ENCODE results near the gene PRAMEF1.
"Not testable (repeated sequence)": the region's sequence is repeated elsewhere in the genome, so short reads cannot be mapped to it uniquely, and the experiment has no call there.

The PRAMEF1 gene

DNA sequence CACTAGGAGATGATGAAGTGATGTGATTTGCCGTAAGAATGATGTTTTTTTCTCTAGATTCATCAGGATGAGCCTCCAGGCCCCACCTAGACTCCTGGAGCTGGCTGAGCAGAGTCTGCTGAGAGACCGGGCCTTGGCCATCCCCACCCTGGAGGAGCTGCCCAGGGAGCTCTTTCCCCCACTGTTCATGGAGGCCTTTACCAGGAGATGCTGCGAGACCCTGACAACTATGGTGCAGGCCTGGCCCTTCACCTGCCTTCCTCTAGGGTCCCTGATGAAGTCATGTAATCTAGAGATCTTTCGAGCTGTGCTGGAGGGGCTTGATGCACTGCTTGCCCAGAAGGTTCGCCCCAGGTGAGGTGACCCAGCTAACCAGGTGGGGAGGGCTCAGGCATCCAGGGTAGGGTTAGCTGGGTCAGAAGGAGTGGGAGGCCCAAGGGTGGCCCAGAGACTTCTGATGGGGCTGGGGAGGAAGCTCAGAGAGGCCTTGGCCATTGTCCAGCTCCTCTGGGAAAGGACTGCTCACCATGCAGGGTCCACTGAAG, 16.3 kb upstream of the PRAMEF1 start:
- Histone ChIP-seq H3K36me3 (ENCODE audit: control insufficient read depth in 4 of 4, insufficient read depth in 4 of 4, low read length in 3 of 4) (no peaks in the 10 kb centered on the region), H3K4me3 (ENCODE audit: control insufficient read depth in 1 of 7, extremely low read depth in 1 of 7, insufficient read depth in 4 of 7, low read depth in 2 of 7, low read length in 6 of 7) (no peak overlapping the region), H3K27ac (ENCODE audit: insufficient read depth in 1 of 2, low read depth in 1 of 2, low read length in 2 of 2, poor library complexity in 1 of 2, severe bottlenecking in 2 of 2) (no peak overlapping the region), H3K4me1 (ENCODE audit: control extremely low read depth in 1 of 4, control insufficient read depth in 4 of 4, insufficient read depth in 4 of 4, low read length in 3 of 4) (no peaks in the 10 kb centered on the region), H3K27me3 (replicated peaks in 2 of 5; ENCODE audit: control insufficient read depth in 4 of 5, insufficient read depth in 5 of 5, low read length in 4 of 5) (peaks cover 0 to 16% (median 0%) of the 10 kb centered on the region in 5 experiments), H3K9me3 (ENCODE audit: control extremely low read depth in 1 of 5, control insufficient read depth in 4 of 5, insufficient read depth in 2 of 5, low read depth in 1 of 5, low read length in 4 of 5) (peaks cover 0 to 3% (median 0%) of the 10 kb centered on the region in 5 experiments)
- ChIA-PET POLR2A (no interaction called here), CTCF (no interaction called here)
- DNase-seq = no peak
- WGBS (ENCODE audit: insufficient coverage) = 90% methylated on average over 4 of the region's 5 CpGs

- peaks cover 0 to 10% (median 0%) of the 10 kb centered on the region in 5 experiments for H3K27me3 ChIP-seq (replicated peaks in 2 of 5; ENCODE audit: control insufficient read depth in 4 of 5, insufficient read depth in 5 of 5, low read length in 4 of 5)
- POLR2A ChIA-PET = no interaction called here
- WGBS (ENCODE audit: insufficient coverage) = 85% methylated on average over 4 of the region's 8 CpGs
These were observed 15.8 kb upstream of the PRAMEF1 start for GRCh38 chr1:12775443-12775842.

GRCh38 chr1:12776801-12777557, 14.2 kb upstream of the PRAMEF1 start:
- DNase-seq = no peak
- no peak overlapping the region for H3K27ac ChIP-seq (ENCODE audit: insufficient read depth in 1 of 2, low read depth in 1 of 2, low read length in 2 of 2, poor library complexity in 1 of 2, severe bottlenecking in 2 of 2)
- peaks cover 0 to 2% (median 0%) of the 10 kb centered on the region in 5 experiments for H3K27me3 ChIP-seq (replicated peaks in 2 of 5; ENCODE audit: control insufficient read depth in 4 of 5, insufficient read depth in 5 of 5, low read length in 4 of 5)
- ChIA-PET CTCF (no interaction called here), POLR2A (no interaction called here)
- H3K9me3 ChIP-seq (ENCODE audit: control extremely low read depth in 1 of 5, control insufficient read depth in 4 of 5, insufficient read depth in 2 of 5, low read depth in 1 of 5, low read length in 4 of 5) = peaks cover 0 to 3% (median 0%) of the 10 kb centered on the region in 5 experiments
- no peak overlapping the region for H3K4me3 ChIP-seq (ENCODE audit: control insufficient read depth in 1 of 7, extremely low read depth in 1 of 7, insufficient read depth in 4 of 7, low read depth in 2 of 7, low read length in 6 of 7)
- WGBS (ENCODE audit: insufficient coverage) = 96% methylated on average over 12 of the region's 15 CpGs
- no peaks in the 10 kb centered on the region for H3K36me3 ChIP-seq (ENCODE audit: control insufficient read depth in 4 of 4, insufficient read depth in 4 of 4, low read length in 3 of 4)
- no peaks in the 10 kb centered on the region for H3K4me1 ChIP-seq (ENCODE audit: control extremely low read depth in 1 of 4, control insufficient read depth in 4 of 4, insufficient read depth in 4 of 4, low read length in 3 of 4)

More at GRCh38 chr1:12775443-12775842, 15.8 kb upstream of the PRAMEF1 start:
- Histone ChIP-seq H3K4me3 (ENCODE audit: control insufficient read depth in 1 of 7, extremely low read depth in 1 of 7, insufficient read depth in 4 of 7, low read depth in 2 of 7, low read length in 6 of 7) (no peak overlapping the region), H3K4me1 (ENCODE audit: control extremely low read depth in 1 of 4, control insufficient read depth in 4 of 4, insufficient read depth in 4 of 4, low read length in 3 of 4) (no peaks in the 10 kb centered on the region), H3K9me3 (ENCODE audit: control extremely low read depth in 1 of 5, control insufficient read depth in 4 of 5, insufficient read depth in 2 of 5, low read depth in 1 of 5, low read length in 4 of 5) (peaks cover 0 to 3% (median 0%) of the 10 kb centered on the region in 5 experiments), H3K36me3 (ENCODE audit: control insufficient read depth in 4 of 4, insufficient read depth in 4 of 4, low read length in 3 of 4) (no peaks in the 10 kb centered on the region), H3K27ac (ENCODE audit: insufficient read depth in 1 of 2, low read depth in 1 of 2, low read length in 2 of 2, poor library complexity in 1 of 2, severe bottlenecking in 2 of 2) (no peak overlapping the region)
- CTCF ChIA-PET = no interaction called here
- no peak for DNase-seq

DNA sequence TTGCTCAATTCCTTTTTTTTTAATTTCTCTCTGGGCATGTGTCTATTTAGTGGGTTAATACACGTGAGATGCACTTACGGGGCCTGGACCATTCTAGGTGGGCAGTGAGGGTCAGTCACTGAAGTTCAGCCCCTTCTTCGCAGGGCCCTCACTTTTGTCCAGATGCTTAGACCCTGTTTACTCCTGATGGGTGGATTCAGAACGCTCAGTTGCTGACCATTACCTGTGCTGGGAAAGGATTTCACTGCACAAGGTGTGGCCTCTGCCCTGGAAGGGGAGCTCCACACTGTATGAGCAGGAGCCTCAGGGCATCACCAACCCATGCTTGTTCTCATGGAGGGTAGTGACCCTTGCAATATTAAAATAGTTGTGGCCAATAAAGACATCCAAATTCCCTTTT, 13.1 kb upstream of the PRAMEF1 start:
- Histone ChIP-seq H3K4me1 (ENCODE audit: control extremely low read depth in 1 of 4, control insufficient read depth in 4 of 4, insufficient read depth in 4 of 4, low read length in 3 of 4) (no peaks in the 10 kb centered on the region), H3K27me3 (replicated peaks in 2 of 5; ENCODE audit: control insufficient read depth in 4 of 5, insufficient read depth in 5 of 5, low read length in 4 of 5) (peaks cover 0 to 2% (median 0%) of the 10 kb centered on the region in 5 experiments), H3K9me3 (ENCODE audit: control extremely low read depth in 1 of 5, control insufficient read depth in 4 of 5, insufficient read depth in 2 of 5, low read depth in 1 of 5, low read length in 4 of 5) (peaks cover 0 to 3% (median 0%) of the 10 kb centered on the region in 5 experiments), H3K4me3 (ENCODE audit: control insufficient read depth in 1 of 7, extremely low read depth in 1 of 7, insufficient read depth in 4 of 7, low read depth in 2 of 7, low read length in 6 of 7) (no peak overlapping the region), H3K27ac (ENCODE audit: insufficient read depth in 1 of 2, low read depth in 1 of 2, low read length in 2 of 2, poor library complexity in 1 of 2, severe bottlenecking in 2 of 2) (no peak overlapping the region), H3K36me3 (ENCODE audit: control insufficient read depth in 4 of 4, insufficient read depth in 4 of 4, low read length in 3 of 4) (no peaks in the 10 kb centered on the region)
- no peak for DNase-seq
- ChIA-PET CTCF (no interaction called here), POLR2A (no interaction called here)
- WGBS (ENCODE audit: insufficient coverage) = 93% methylated on average over 4 of the region's 4 CpGs

GRCh38 chr1:12778907-12779306, 12.3 kb upstream of the PRAMEF1 start:
- 93% methylated on average over 4 of the region's 6 CpGs for WGBS (ENCODE audit: insufficient coverage)
- CTCF ChIA-PET = no interaction called here
- no peak for DNase-seq
- POLR2A ChIA-PET = no interaction called here
- Histone ChIP-seq H3K9me3 (ENCODE audit: control extremely low read depth in 1 of 5, control insufficient read depth in 4 of 5, insufficient read depth in 2 of 5, low read depth in 1 of 5, low read length in 4 of 5) (peaks cover 0 to 2% (median 0%) of the 10 kb centered on the region in 5 experiments), H3K27ac (ENCODE audit: insufficient read depth in 1 of 2, low read depth in 1 of 2, low read length in 2 of 2, poor library complexity in 1 of 2, severe bottlenecking in 2 of 2) (no peak overlapping the region), H3K27me3 (replicated peaks in 2 of 5; ENCODE audit: control insufficient read depth in 4 of 5, insufficient read depth in 5 of 5, low read length in 4 of 5) (peaks cover 0 to 2% (median 0%) of the 10 kb centered on the region in 5 experiments), H3K4me3 (ENCODE audit: control insufficient read depth in 1 of 7, extremely low read depth in 1 of 7, insufficient read depth in 4 of 7, low read depth in 2 of 7, low read length in 6 of 7) (no peak overlapping the region), H3K4me1 (ENCODE audit: control extremely low read depth in 1 of 4, control insufficient read depth in 4 of 4, insufficient read depth in 4 of 4, low read length in 3 of 4) (no peaks in the 10 kb centered on the region), H3K36me3 (ENCODE audit: control insufficient read depth in 4 of 4, insufficient read depth in 4 of 4, low read length in 3 of 4) (no peaks in the 10 kb centered on the region)

DNA sequence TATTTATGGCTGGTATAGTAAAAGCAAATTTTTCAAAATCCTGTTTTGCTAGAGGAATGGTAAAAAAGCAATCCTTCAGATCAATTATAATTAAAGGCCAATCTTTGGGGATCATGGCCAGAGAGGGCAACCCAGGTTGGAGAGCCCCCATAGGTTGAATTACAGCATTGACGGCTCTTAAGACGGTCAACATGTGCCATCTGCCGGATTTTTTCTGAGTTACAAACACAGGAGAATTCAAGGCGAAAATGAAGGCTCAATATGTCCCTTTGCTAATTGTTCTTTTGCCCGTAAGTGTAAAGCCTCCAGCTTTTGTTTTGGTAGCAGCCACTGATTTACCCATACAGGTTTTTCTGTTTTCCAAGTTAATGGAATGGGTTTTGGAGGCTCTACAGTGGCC, 9.7 kb upstream of the PRAMEF1 start:
- POLR2A ChIA-PET; H3K4me1 ChIP-seq (ENCODE audit: control extremely low read depth in 1 of 4, control insufficient read depth in 4 of 4, insufficient read depth in 4 of 4, low read length in 3 of 4); H3K4me3 ChIP-seq (ENCODE audit: control insufficient read depth in 1 of 7, extremely low read depth in 1 of 7, insufficient read depth in 4 of 7, low read depth in 2 of 7, low read length in 6 of 7); DNase-seq; H3K27me3 ChIP-seq (replicated peaks in 2 of 5; ENCODE audit: control insufficient read depth in 4 of 5, insufficient read depth in 5 of 5, low read length in 4 of 5); H3K36me3 ChIP-seq (ENCODE audit: control insufficient read depth in 4 of 4, insufficient read depth in 4 of 4, low read length in 3 of 4); H3K27ac ChIP-seq (ENCODE audit: insufficient read depth in 1 of 2, low read depth in 1 of 2, low read length in 2 of 2, poor library complexity in 1 of 2, severe bottlenecking in 2 of 2); CTCF ChIA-PET: not testable (repeated sequence)
- WGBS (ENCODE audit: insufficient coverage) = no CpG with 5 or more reads among the region's 5 CpGs
- peaks cover 0 to 10% (median 0%) of the 10 kb centered on the region in 5 experiments for H3K9me3 ChIP-seq (ENCODE audit: control extremely low read depth in 1 of 5, control insufficient read depth in 4 of 5, insufficient read depth in 2 of 5, low read depth in 1 of 5, low read length in 4 of 5)

- POLR2A ChIA-PET; H3K27ac ChIP-seq (ENCODE audit: insufficient read depth in 1 of 2, low read depth in 1 of 2, low read length in 2 of 2, poor library complexity in 1 of 2, severe bottlenecking in 2 of 2); H3K36me3 ChIP-seq (ENCODE audit: control insufficient read depth in 4 of 4, insufficient read depth in 4 of 4, low read length in 3 of 4); H3K27me3 ChIP-seq (replicated peaks in 2 of 5; ENCODE audit: control insufficient read depth in 4 of 5, insufficient read depth in 5 of 5, low read length in 4 of 5); H3K4me1 ChIP-seq (ENCODE audit: control extremely low read depth in 1 of 4, control insufficient read depth in 4 of 4, insufficient read depth in 4 of 4, low read length in 3 of 4); CTCF ChIA-PET; H3K4me3 ChIP-seq (ENCODE audit: control insufficient read depth in 1 of 7, extremely low read depth in 1 of 7, insufficient read depth in 4 of 7, low read depth in 2 of 7, low read length in 6 of 7): not testable (repeated sequence)
- DNase-seq = peak in 2 of 3 donors; percentile 1 to 4
- H3K9me3 ChIP-seq (ENCODE audit: control extremely low read depth in 1 of 5, control insufficient read depth in 4 of 5, insufficient read depth in 2 of 5, low read depth in 1 of 5, low read length in 4 of 5) = peaks cover 0 to 12% (median 0%) of the 10 kb centered on the region in 5 experiments
- WGBS (ENCODE audit: insufficient coverage) = 28% methylated on average over 4 of the region's 7 CpGs
These were observed 7.4 kb upstream of the PRAMEF1 start for GRCh38 chr1:12783783-12784182.
